Right ventricle myocardium superior (tissue), 1 donor: ENCODE measurements around the gene FRK. TPM values are rescaled to one million over a fixed set of nuclear protein-coding genes. Genes with fewer than 3 reads are reported as not detected.

Source experiments
- total RNA-seq: library from RNA; stranded (reverse); fragmentation: NEBNext Ultra II Directional; extraction: Animal tissue kit (Norgen Biotek cat#: 25700); gene quantifications from one replicate; pipeline ENCODE4 v1.2.1, GENCODE V29; 2021
- donor health status: DM: no; HTN: yes; CAD: no; lungs with severe emphysema.

FRK gene
- total RNA-seq, 1 donor from 2014 or later: 7.5 TPM

Other genes with a start within 250 kb of the FRK start
- 56.4 TPM for gene NT5DC1, start 40.0 kb upstream of the FRK start, total RNA-seq
- not detected for gene COL10A1, start 65.2 kb upstream of the FRK start, total RNA-seq
- gene TSPYL4, start 193.2 kb upstream of the FRK start, total RNA-seq: 26.0 TPM
- gene TSPYL1, start 219.0 kb upstream of the FRK start, total RNA-seq: 70.3 TPM